WERI-Rb-1 (cell line): ENCODE measurements around the gene TCF7.

ENCODE experiments used
- DNase-seq: peaks from one replicate; pipeline ENCODE4 v3.0.0-alpha.2; 2020
- H3K27ac ChIP-seq: fragments of 250-450 bp; sonication (Bioruptor Pico); 2 replicates; pipeline ENCODE4 v1.5.1; 2020; ENCODE audit warnings: mild to moderate bottlenecking, moderate library complexity
- H3K27me3 ChIP-seq: fragments of 250-450 bp; sonication (Bioruptor Pico); 2 replicates; pipeline ENCODE4 v1.5.1; 2021; ENCODE audit warnings: mild to moderate bottlenecking, low read depth, moderate library complexity; ENCODE audit not compliant: insufficient read depth, severe bottlenecking
- H3K36me3 ChIP-seq: fragments of 250-450 bp; sonication (Bioruptor Pico); 2 replicates; pipeline ENCODE4 v1.5.1; 2020; ENCODE audit warnings: mild to moderate bottlenecking, moderate library complexity
- H3K4me3 ChIP-seq: 2 replicates; pipeline ENCODE4 v1.5.1; 2011; ENCODE audit warnings: low read depth, mild to moderate bottlenecking, control low read depth, low read length
- H3K9me3 ChIP-seq: fragments of 250-450 bp; sonication (Bioruptor Pico); 2 replicates; pipeline ENCODE4 v1.5.1; 2021; ENCODE audit warnings: mild to moderate bottlenecking, moderate library complexity; ENCODE audit not compliant: severe bottlenecking
- CTCF ChIP-seq: IDR thresholded peaks from 2 replicates; pipeline ENCODE4 v1.5.1; 2011; ENCODE audit warnings: low read depth, mild to moderate bottlenecking, control low read depth, inconsistent platforms, low read length

Gene TCF7

GRCh38 chr5:134112726-134113362 is 1.6 kb upstream of the TCF7 start:
- Histone ChIP-seq H3K9me3 (no peaks in the 10 kb centered on the region), H3K4me3 (no peak overlapping the region), H3K36me3 (peaks cover 13% of the 10 kb centered on the region; the same call in 1 of the 2 replicates), H3K27ac (no peak overlapping the region), H3K27me3 (no peaks in the 10 kb centered on the region)
- no peak for DNase-seq
- no peak for TF ChIP-seq CTCF

GRCh38 chr5:134113363-134113889 is 1.1 kb upstream of the TCF7 start:
- H3K27me3 ChIP-seq = no peaks in the 10 kb centered on the region
- H3K4me3 ChIP-seq = no peak overlapping the region
- DNase-seq = no peak
- H3K36me3 ChIP-seq = peaks cover 16% of the 10 kb centered on the region; the same call in 1 of the 2 replicates
- TF ChIP-seq CTCF = no peak
- no peaks in the 10 kb centered on the region for H3K9me3 ChIP-seq
- H3K27ac ChIP-seq = no peak overlapping the region

- no peak for TF ChIP-seq CTCF
- Histone ChIP-seq H3K27ac (peak overlapping the region; percentile 51), H3K36me3 (peaks cover 19% of the 10 kb centered on the region; the same call in 1 of the 2 replicates), H3K27me3 (no peaks in the 10 kb centered on the region), H3K9me3 (no peaks in the 10 kb centered on the region), H3K4me3 (peak overlapping the region; percentile 60)
- DNase-seq = peak; percentile 74
Observed at GRCh38 chr5:134114886-134115805, 665 bp downstream of the TCF7 start.

GRCh38 chr5:134115806-134116175 is 1.3 kb downstream of the TCF7 start:
- Histone ChIP-seq H3K9me3 (no peaks in the 10 kb centered on the region), H3K4me3 (peak overlapping the region; percentile 60), H3K36me3 (peaks cover 25% of the 10 kb centered on the region; the same call in 1 of the 2 replicates), H3K27ac (no peak overlapping the region), H3K27me3 (no peaks in the 10 kb centered on the region)
- no peak for DNase-seq
- TF ChIP-seq CTCF = no peak

- peaks cover 25% of the 10 kb centered on the region; the same call in 1 of the 2 replicates for H3K36me3 ChIP-seq
- no peak overlapping the region for H3K4me3 ChIP-seq
- no peaks in the 10 kb centered on the region for H3K9me3 ChIP-seq
- no peak for TF ChIP-seq CTCF
- no peaks in the 10 kb centered on the region for H3K27me3 ChIP-seq
- no peak for DNase-seq
- H3K27ac ChIP-seq = no peak overlapping the region
Observed at GRCh38 chr5:134116286-134116685, 1.8 kb downstream of the TCF7 start.
